GM23338 (cell line): ENCODE results near the gene AFAP1L2. TPM values are rescaled to one million over a fixed set of nuclear protein-coding genes. Genes with fewer than 3 reads are reported as not detected.

Experiments used
- ATAC-seq: fragments of 200-7000 bp; cut with Tn5 transposase; 3 replicates; pipeline ENCODE4 v1.9.1; 2020
- DNase-seq: peaks from one replicate; pipeline ENCODE4 v3.0.0-alpha.2; 2015; ENCODE audit warnings: low spot score
- H2AFZ ChIP-seq: fragments of 200-600 bp; sonication (generic); 2 replicates; pipeline ENCODE4 v1.8.0; 2016; ENCODE audit warnings: antibody characterized with exemption, mild to moderate bottlenecking, moderate library complexity
- H3F3A ChIP-seq: fragments of 200-600 bp; sonication (generic); replicated peaks from 2 replicates; pipeline ENCODE4 v1.8.0; 2017; ENCODE audit warnings: antibody characterized with exemption, mixed run types, low read depth
- H3K27ac ChIP-seq: fragments of 200-600 bp; sonication (generic); 2 replicates; pipeline ENCODE4 v1.6.1; 2016; ENCODE audit warnings: low read depth
- H3K27me3 ChIP-seq: fragments of 200-600 bp; sonication (generic); 2 replicates; pipeline ENCODE4 v1.8.0; 2016; ENCODE audit warnings: mild to moderate bottlenecking, mixed run types, moderate library complexity; ENCODE audit not compliant: insufficient read depth
- H3K36me3 ChIP-seq: fragments of 200-600 bp; sonication (generic); 2 replicates; pipeline ENCODE4 v1.8.0; 2016; ENCODE audit warnings: mild to moderate bottlenecking; ENCODE audit not compliant: insufficient read depth
- H3K4me1 ChIP-seq: fragments of 200-600 bp; sonication (generic); 2 replicates; pipeline ENCODE4 v1.8.0; 2016; ENCODE audit warnings: mild to moderate bottlenecking, moderate library complexity; ENCODE audit not compliant: insufficient read depth
- H3K4me2 ChIP-seq: fragments of 200-600 bp; sonication (generic); 2 replicates; pipeline ENCODE4 v1.7.1; 2017; ENCODE audit warnings: mixed run types
- H3K4me3 ChIP-seq: fragments of 200-600 bp; sonication (generic); 2 replicates; pipeline ENCODE4 v1.6.1; 2016; ENCODE audit warnings: mixed run types
- H3K79me2 ChIP-seq: fragments of 200-600 bp; sonication (generic); replicated peaks from 2 replicates; pipeline ENCODE4 v1.8.0; 2017; ENCODE audit warnings: mild to moderate bottlenecking; ENCODE audit not compliant: insufficient read depth
- H3K9me2 ChIP-seq: fragments of 200-600 bp; sonication (generic); 2 replicates; pipeline ENCODE4 v1.8.0; 2017; ENCODE audit not compliant: insufficient read depth
- H4K20me1 ChIP-seq: fragments of 200-600 bp; sonication (generic); replicated peaks from 2 replicates; pipeline ENCODE4 v1.8.0; 2017; ENCODE audit warnings: mild to moderate bottlenecking; ENCODE audit not compliant: insufficient read depth
- H3K27ac Mint-ChIP-seq: 2 replicates; pipeline ENCODE4 v1.8.0; 2020; ENCODE audit warnings: inconsistent platforms, mild to moderate bottlenecking, moderate library complexity, mixed read lengths
- H3K27me3 Mint-ChIP-seq: 3 replicates; pipeline ENCODE4 v1.8.0; 2022; ENCODE audit warnings: low read depth, mild to moderate bottlenecking, moderate library complexity, mixed read lengths, inconsistent platforms; ENCODE audit not compliant: insufficient read depth, poor library complexity
- H3K36me3 Mint-ChIP-seq: 3 replicates; pipeline ENCODE4 v1.8.0; 2021; ENCODE audit warnings: low read depth, mild to moderate bottlenecking, inconsistent platforms, moderate library complexity, mixed read lengths
- H3K4me1 Mint-ChIP-seq: 3 replicates; pipeline ENCODE4 v1.8.0; 2020; ENCODE audit warnings: mild to moderate bottlenecking, inconsistent platforms, mixed read lengths
- H3K4me3 Mint-ChIP-seq: 3 replicates; pipeline ENCODE4 v1.8.0; 2021; ENCODE audit warnings: moderate library complexity, mild to moderate bottlenecking, inconsistent platforms, mixed read lengths
- H3K9me3 Mint-ChIP-seq: 3 replicates; pipeline ENCODE4 v1.8.0; 2020; ENCODE audit warnings: moderate library complexity, mild to moderate bottlenecking, inconsistent platforms, mixed read lengths
- CREB1 ChIP-seq: fragments of 250-450 bp; sonication (Bioruptor Pico); IDR thresholded peaks from 2 replicates; pipeline ENCODE4 v1.5.0; 2020; ENCODE audit warnings: low read depth, mild to moderate bottlenecking, moderate library complexity
- CTCF ChIP-seq, 2 experiments: fragments of 200-600 bp in 1 of 2; sonication (generic) in 1 of 2; conservative IDR thresholded peaks; 2 replicates each; pipeline versions ENCODE4 v1.5.1 to v1.6.1; 2016 to 2017; ENCODE audit warnings: antibody characterized with exemption in 2 of 2, low read depth in 2 of 2, mild to moderate bottlenecking in 2 of 2, moderate library complexity in 1 of 2
- ETS1 ChIP-seq: IDR thresholded peaks from 2 replicates; pipeline ENCODE4 v1.6.1; 2016; ENCODE audit warnings: antibody characterized with exemption
- EZH2 ChIP-seq: fragments of 200-600 bp; sonication (generic); IDR thresholded peaks from one replicate; pipeline ENCODE4 v1.8.0; 2017; ENCODE audit warnings: antibody characterized with exemption, mild to moderate bottlenecking, low read depth; ENCODE audit not compliant: unreplicated experiment
- EZH2phosphoT487 ChIP-seq: fragments of 200-600 bp; sonication (generic); IDR thresholded peaks from one replicate; pipeline ENCODE4 v1.8.1; 2018; ENCODE audit warnings: antibody characterized with exemption; ENCODE audit not compliant: unreplicated experiment
- JUNB ChIP-seq: IDR thresholded peaks from one replicate; pipeline ENCODE4 v1.6.1; 2016; ENCODE audit warnings: antibody characterized with exemption; ENCODE audit not compliant: unreplicated experiment
- NANOG ChIP-seq: IDR thresholded peaks from 2 replicates; pipeline ENCODE4 v1.6.1; 2016; ENCODE audit warnings: antibody characterized with exemption, borderline replicate concordance
- POLR2AphosphoS5 ChIP-seq: IDR thresholded peaks from 2 replicates; pipeline ENCODE4 v1.6.1; 2016; ENCODE audit warnings: antibody characterized with exemption, low read depth
- STAT1 ChIP-seq: IDR thresholded peaks from one replicate; pipeline ENCODE4 v1.6.1; 2016; ENCODE audit warnings: antibody characterized with exemption; ENCODE audit not compliant: unreplicated experiment
- ZNF114 ChIP-seq: fragments of 250-450 bp; sonication (Bioruptor Pico); IDR thresholded peaks from 2 replicates; pipeline ENCODE4 v1.5.0; 2020; ENCODE audit warnings: mild to moderate bottlenecking, moderate library complexity
- ZNF331 ChIP-seq: fragments of 250-450 bp; sonication (Bioruptor Pico); IDR thresholded peaks from 2 replicates; pipeline ENCODE4 v1.5.0; 2020; ENCODE audit warnings: low read depth, mild to moderate bottlenecking, moderate library complexity
- polyA plus RNA-seq: library from polyadenylated mRNA; unstranded; fragments of >200 nt; fragmentation: Nextera tagmentation; extraction: Ambion mirVana; gene quantifications from 2 replicates; pipeline ENCODE4 v1.2.1, GENCODE V29; 2016
- total RNA-seq: library from RNA; depleted of rRNA; stranded (reverse); fragments of >200 nt; shearing (Covaris generic); gene quantifications from 2 replicates; pipeline ENCODE4 v1.2.3, GENCODE V29; 2014
- TF ChIP-seq, protein P1 (sequence below): IDR thresholded peaks from one replicate; pipeline ENCODE4 v1.6.1; 2018; ENCODE audit warnings: antibody characterized with exemption; ENCODE audit not compliant: unreplicated experiment
- TF ChIP-seq, protein P2 (sequence below): fragments of 250-450 bp; sonication (Bioruptor Pico); IDR thresholded peaks from 2 replicates; pipeline ENCODE4 v1.5.0; 2020; ENCODE audit warnings: mild to moderate bottlenecking, moderate library complexity

The AFAP1L2 gene
- total and polyA plus RNA-seq, 2 experiments from 2014 or later: 2.3 to 6.5 TPM

DNA sequence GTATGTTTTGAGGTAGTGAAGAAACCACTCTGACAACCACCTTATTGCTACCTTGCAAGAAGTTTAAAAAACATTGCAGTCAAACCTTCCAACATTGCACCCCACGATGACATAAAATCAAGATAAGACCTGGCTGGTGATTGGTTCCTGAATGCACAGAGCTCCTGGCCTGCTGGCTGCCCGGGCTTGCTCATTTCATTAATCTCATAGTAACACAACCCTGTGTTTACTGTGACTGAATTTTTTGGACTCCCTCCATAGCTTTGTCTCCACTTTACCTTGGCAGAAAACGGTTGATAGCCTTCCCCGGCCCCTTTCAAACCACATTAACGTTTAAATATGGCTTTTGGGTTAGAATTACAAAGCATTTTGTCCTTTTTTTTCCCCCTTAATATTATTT, 137.8 kb downstream of the AFAP1L2 start:
- 0 out of 2 replicates have a peak overlapping the region, but pooled peaks have one; percentile 8 for H2AFZ ChIP-seq
- no peak for DNase-seq
- H3K27me3 Mint-ChIP-seq: peaks cover 1% of the 10 kb centered on the region
- peaks cover 7% of the 10 kb centered on the region for H3K4me1 Mint-ChIP-seq
- H4K20me1 ChIP-seq: no peaks in the 10 kb centered on the region
- H3K36me3 ChIP-seq: no peaks in the 10 kb centered on the region
- no peaks in the 10 kb centered on the region for H3F3A ChIP-seq
- H3K4me3 Mint-ChIP-seq: no peak overlapping the region
- H3K27ac ChIP-seq: no peak overlapping the region
- H3K9me2 ChIP-seq: no peaks in the 10 kb centered on the region
- H3K36me3 Mint-ChIP-seq: no peaks in the 10 kb centered on the region
- TF ChIP-seq ZNF331 (CRISPR knock-in tag) (no peak), JUNB (no peak), POLR2AphosphoS5 (no peak), ZNF114 (no peak), ETS1 (no peak), CREB1 (CRISPR knock-in tag) (no peak), CTCF (conservative IDR thresholded peaks at IDR 0.05; ENCODE audit: low read depth in 2 of 2) (no peak), STAT1 (no peak), EZH2 (no peak), NANOG (no peak), EZH2phosphoT487 (no peak)
- TF ChIP-seq, protein P1, sequence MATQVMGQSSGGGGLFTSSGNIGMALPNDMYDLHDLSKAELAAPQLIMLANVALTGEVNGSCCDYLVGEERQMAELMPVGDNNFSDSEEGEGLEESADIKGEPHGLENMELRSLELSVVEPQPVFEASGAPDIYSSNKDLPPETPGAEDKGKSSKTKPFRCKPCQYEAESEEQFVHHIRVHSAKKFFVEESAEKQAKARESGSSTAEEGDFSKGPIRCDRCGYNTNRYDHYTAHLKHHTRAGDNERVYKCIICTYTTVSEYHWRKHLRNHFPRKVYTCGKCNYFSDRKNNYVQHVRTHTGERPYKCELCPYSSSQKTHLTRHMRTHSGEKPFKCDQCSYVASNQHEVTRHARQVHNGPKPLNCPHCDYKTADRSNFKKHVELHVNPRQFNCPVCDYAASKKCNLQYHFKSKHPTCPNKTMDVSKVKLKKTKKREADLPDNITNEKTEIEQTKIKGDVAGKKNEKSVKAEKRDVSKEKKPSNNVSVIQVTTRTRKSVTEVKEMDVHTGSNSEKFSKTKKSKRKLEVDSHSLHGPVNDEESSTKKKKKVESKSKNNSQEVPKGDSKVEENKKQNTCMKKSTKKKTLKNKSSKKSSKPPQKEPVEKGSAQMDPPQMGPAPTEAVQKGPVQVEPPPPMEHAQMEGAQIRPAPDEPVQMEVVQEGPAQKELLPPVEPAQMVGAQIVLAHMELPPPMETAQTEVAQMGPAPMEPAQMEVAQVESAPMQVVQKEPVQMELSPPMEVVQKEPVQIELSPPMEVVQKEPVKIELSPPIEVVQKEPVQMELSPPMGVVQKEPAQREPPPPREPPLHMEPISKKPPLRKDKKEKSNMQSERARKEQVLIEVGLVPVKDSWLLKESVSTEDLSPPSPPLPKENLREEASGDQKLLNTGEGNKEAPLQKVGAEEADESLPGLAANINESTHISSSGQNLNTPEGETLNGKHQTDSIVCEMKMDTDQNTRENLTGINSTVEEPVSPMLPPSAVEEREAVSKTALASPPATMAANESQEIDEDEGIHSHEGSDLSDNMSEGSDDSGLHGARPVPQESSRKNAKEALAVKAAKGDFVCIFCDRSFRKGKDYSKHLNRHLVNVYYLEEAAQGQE: no peak
- TF ChIP-seq, protein P2, sequence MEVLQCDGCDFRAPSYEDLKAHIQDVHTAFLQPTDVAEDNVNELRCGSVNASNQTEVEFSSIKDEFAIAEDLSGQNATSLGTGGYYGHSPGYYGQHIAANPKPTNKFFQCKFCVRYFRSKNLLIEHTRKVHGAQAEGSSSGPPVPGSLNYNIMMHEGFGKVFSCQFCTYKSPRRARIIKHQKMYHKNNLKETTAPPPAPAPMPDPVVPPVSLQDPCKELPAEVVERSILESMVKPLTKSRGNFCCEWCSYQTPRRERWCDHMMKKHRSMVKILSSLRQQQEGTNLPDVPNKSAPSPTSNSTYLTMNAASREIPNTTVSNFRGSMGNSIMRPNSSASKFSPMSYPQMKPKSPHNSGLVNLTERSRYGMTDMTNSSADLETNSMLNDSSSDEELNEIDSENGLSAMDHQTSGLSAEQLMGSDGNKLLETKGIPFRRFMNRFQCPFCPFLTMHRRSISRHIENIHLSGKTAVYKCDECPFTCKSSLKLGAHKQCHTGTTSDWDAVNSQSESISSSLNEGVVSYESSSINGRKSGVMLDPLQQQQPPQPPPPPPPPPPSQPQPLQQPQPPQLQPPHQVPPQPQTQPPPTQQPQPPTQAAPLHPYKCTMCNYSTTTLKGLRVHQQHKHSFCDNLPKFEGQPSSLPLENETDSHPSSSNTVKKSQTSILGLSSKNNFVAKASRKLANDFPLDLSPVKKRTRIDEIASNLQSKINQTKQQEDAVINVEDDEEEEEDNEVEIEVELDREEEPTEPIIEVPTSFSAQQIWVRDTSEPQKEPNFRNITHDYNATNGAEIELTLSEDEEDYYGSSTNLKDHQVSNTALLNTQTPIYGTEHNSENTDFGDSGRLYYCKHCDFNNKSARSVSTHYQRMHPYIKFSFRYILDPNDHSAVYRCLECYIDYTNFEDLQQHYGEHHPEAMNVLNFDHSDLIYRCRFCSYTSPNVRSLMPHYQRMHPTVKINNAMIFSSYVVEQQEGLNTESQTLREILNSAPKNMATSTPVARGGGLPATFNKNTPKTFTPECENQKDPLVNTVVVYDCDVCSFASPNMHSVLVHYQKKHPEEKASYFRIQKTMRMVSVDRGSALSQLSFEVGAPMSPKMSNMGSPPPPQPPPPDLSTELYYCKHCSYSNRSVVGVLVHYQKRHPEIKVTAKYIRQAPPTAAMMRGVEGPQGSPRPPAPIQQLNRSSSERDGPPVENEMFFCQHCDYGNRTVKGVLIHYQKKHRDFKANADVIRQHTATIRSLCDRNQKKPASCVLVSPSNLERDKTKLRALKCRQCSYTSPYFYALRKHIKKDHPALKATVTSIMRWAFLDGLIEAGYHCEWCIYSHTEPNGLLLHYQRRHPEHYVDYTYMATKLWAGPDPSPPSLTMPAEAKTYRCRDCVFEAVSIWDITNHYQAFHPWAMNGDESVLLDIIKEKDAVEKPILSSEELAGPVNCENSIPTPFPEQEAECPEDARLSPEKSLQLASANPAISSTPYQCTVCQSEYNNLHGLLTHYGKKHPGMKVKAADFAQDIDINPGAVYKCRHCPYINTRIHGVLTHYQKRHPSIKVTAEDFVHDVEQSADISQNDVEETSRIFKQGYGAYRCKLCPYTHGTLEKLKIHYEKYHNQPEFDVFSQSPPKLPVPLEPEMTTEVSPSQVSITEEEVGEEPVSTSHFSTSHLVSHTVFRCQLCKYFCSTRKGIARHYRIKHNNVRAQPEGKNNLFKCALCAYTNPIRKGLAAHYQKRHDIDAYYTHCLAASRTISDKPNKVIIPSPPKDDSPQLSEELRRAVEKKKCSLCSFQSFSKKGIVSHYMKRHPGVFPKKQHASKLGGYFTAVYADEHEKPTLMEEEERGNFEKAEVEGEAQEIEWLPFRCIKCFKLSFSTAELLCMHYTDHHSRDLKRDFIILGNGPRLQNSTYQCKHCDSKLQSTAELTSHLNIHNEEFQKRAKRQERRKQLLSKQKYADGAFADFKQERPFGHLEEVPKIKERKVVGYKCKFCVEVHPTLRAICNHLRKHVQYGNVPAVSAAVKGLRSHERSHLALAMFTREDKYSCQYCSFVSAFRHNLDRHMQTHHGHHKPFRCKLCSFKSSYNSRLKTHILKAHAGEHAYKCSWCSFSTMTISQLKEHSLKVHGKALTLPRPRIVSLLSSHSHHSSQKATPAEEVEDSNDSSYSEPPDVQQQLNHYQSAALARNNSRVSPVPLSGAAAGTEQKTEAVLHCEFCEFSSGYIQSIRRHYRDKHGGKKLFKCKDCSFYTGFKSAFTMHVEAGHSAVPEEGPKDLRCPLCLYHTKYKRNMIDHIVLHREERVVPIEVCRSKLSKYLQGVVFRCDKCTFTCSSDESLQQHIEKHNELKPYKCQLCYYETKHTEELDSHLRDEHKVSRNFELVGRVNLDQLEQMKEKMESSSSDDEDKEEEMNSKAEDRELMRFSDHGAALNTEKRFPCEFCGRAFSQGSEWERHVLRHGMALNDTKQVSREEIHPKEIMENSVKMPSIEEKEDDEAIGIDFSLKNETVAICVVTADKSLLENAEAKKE (CRISPR knock-in tag): no peak
- peaks cover 5% of the 10 kb centered on the region; the same call in 1 of the 2 replicates for H3K4me1 ChIP-seq
- no peak overlapping the region for H3K4me2 ChIP-seq
- H3K27me3 ChIP-seq: no peaks in the 10 kb centered on the region
- H3K27ac Mint-ChIP-seq: no peak overlapping the region
- no peaks in the 10 kb centered on the region for H3K79me2 ChIP-seq
- H3K9me3 Mint-ChIP-seq: no peaks in the 10 kb centered on the region
- no peak for ATAC-seq
- no peak overlapping the region for H3K4me3 ChIP-seq
